Ovary (tissue), 3 donors: ENCODE results near the gene WAS.
"Not testable (repeated sequence)": the region's sequence is repeated elsewhere in the genome, so short reads cannot be mapped to it uniquely, and the experiment has no call there.

Source experiments
- EP300 ChIP-seq: sonication (generic); formaldehyde crosslinking; IDR thresholded peaks from one replicate; pipeline ENCODE4 v1.6.1; 2017; ENCODE audit warnings: antibody characterized with exemption
- POLR2A ChIP-seq: fragments of 450-650 bp; IDR thresholded peaks from one replicate; pipeline ENCODE4 v1.6.1; 2017; ENCODE audit warnings: antibody characterized with exemption, mild to moderate bottlenecking, moderate library complexity
- TF ChIP-seq, protein P1 (sequence below), 3 donors: fragments of 450-650 bp in 2 of 3; fragments of 200-600 bp in 1 of 3; IDR thresholded peaks; one replicate each; pipeline versions ENCODE4 v1.5.1 to v1.8.0; 2016 to 2022; ENCODE audit warnings: antibody characterized with exemption in 3 of 3, mild to moderate bottlenecking in 1 of 3
- donor health status: DM: no; HTN: no; CAD: no.

DNA sequence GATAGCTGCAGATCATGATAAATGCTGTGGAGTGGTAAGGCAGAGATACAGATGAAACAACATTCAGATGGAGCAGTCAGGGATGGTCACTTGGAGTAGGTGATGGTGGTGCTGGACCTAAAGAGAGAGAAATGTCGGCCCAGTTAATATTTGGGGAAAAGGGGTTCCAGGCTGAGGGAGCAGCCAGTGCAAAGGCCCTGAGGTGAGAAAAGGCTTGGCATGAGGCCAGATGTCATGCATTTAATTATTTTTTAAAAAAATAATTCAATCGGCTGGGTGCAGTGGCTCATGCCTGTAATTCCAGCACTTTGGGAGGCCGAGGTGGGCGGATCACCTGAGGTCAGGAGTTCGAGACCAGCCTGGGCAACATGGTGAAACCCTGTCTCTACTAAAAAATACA, 8.1 kb downstream of the WAS start:
- TF ChIP-seq, protein P1, sequence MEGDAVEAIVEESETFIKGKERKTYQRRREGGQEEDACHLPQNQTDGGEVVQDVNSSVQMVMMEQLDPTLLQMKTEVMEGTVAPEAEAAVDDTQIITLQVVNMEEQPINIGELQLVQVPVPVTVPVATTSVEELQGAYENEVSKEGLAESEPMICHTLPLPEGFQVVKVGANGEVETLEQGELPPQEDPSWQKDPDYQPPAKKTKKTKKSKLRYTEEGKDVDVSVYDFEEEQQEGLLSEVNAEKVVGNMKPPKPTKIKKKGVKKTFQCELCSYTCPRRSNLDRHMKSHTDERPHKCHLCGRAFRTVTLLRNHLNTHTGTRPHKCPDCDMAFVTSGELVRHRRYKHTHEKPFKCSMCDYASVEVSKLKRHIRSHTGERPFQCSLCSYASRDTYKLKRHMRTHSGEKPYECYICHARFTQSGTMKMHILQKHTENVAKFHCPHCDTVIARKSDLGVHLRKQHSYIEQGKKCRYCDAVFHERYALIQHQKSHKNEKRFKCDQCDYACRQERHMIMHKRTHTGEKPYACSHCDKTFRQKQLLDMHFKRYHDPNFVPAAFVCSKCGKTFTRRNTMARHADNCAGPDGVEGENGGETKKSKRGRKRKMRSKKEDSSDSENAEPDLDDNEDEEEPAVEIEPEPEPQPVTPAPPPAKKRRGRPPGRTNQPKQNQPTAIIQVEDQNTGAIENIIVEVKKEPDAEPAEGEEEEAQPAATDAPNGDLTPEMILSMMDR (IDR thresholded peaks at IDR 0.05) = not testable (repeated sequence)
- not testable (repeated sequence) for TF ChIP-seq POLR2A, EP300
